OCI-LY7 (cell line): ENCODE data around the gene RPL41. TPM values are rescaled to one million over a fixed set of nuclear protein-coding genes. Genes with fewer than 3 reads are reported as not detected.

Source experiments
- BruUV-seq: library from RNA; stranded (reverse); fragments of 400-500 nt; replicated peaks from 2 replicates; lab custom pipeline; 2021; lab: Mats Ljungman, UMichigan
- CTCF ChIA-PET: fragments of 300-600 bp; sonication (Branson Sonifier 250); formaldehyde crosslinking; loops from one replicate; lab custom pipeline; 2022; ENCODE audit warnings: antibody characterized with exemption; ENCODE audit not compliant: unreplicated experiment; lab: Charles Lee
- POLR2A ChIA-PET: fragments of 300-600 bp; sonication (Branson Sonifier 250); formaldehyde crosslinking; loops from one replicate; lab custom pipeline; 2022; ENCODE audit warnings: antibody characterized with exemption; lab: Charles Lee
- DNase-seq: peaks from one replicate; pipeline ENCODE4 v3.0.0-alpha.2; 2015; ENCODE audit warnings: low spot score
- H2AFZ ChIP-seq: fragments of 200-600 bp; sonication (generic), shearing (Covaris generic); 2 replicates; pipeline ENCODE4 v1.6.1; 2014; ENCODE audit warnings: mild to moderate bottlenecking, antibody characterized with exemption, low read length, moderate library complexity
- H3K27ac ChIP-seq: fragments of 200-600 bp; sonication (generic); 2 replicates; pipeline ENCODE4 v1.5.1; 2014; ENCODE audit warnings: mixed run types, low read depth, mild to moderate bottlenecking, moderate library complexity, low read length, inconsistent platforms; ENCODE audit not compliant: poor library complexity, severe bottlenecking
- H3K36me3 ChIP-seq: fragments of 200-600 bp; sonication (generic); 2 replicates; pipeline ENCODE4 v1.6.1; 2014; ENCODE audit warnings: mild to moderate bottlenecking, antibody characterized with exemption, low read length, moderate library complexity, mixed read lengths; ENCODE audit not compliant: insufficient read depth
- H3K4me1 ChIP-seq: fragments of 200-600 bp; sonication (generic); 2 replicates; pipeline ENCODE4 v1.5.1; 2014; ENCODE audit warnings: mild to moderate bottlenecking, low read length; ENCODE audit not compliant: insufficient read depth, poor library complexity, severe bottlenecking
- H3K4me2 ChIP-seq: fragments of 200-600 bp; sonication (generic); 2 replicates; pipeline ENCODE4 v1.6.1; 2014; ENCODE audit warnings: mild to moderate bottlenecking, low read length
- H3K4me3 ChIP-seq: fragments of 200-600 bp; sonication (generic); 2 replicates; pipeline ENCODE4 v1.5.1; 2014; ENCODE audit warnings: mild to moderate bottlenecking, low read depth, low read length; ENCODE audit not compliant: poor library complexity, severe bottlenecking
- H3K79me2 ChIP-seq: fragments of 200-600 bp; sonication (generic); 2 replicates; pipeline ENCODE4 v1.6.1; 2016; ENCODE audit warnings: low read depth, mild to moderate bottlenecking, low read length, moderate library complexity, mixed read lengths; ENCODE audit not compliant: insufficient read depth
- H3K9me2 ChIP-seq: fragments of 200-600 bp; sonication (generic); 2 replicates; pipeline ENCODE4 v1.6.1; 2016; ENCODE audit warnings: mild to moderate bottlenecking, low read length, mixed read lengths; ENCODE audit not compliant: insufficient read depth
- H3K9me3 ChIP-seq: fragments of 200-600 bp; sonication (generic); 2 replicates; pipeline ENCODE4 v1.6.1; 2014; ENCODE audit warnings: mild to moderate bottlenecking, mixed run types, low read length, mixed read lengths
- H4K20me1 ChIP-seq: fragments of 200-600 bp; sonication (generic); 2 replicates; pipeline ENCODE4 v1.6.1; 2014; ENCODE audit warnings: mild to moderate bottlenecking, antibody characterized with exemption, low read length, moderate library complexity, mixed read lengths; ENCODE audit not compliant: insufficient read depth
- CTCF ChIP-seq: fragments of 200-600 bp; sonication (generic); conservative IDR thresholded peaks from 2 replicates; pipeline ENCODE4 v1.5.1; 2014; ENCODE audit warnings: mild to moderate bottlenecking, antibody characterized with exemption, low read length, moderate library complexity, mixed read lengths
- EZH2phosphoT487 ChIP-seq: fragments of 200-600 bp; sonication (generic); IDR thresholded peaks from 2 replicates; pipeline ENCODE4 v1.6.1; 2018; ENCODE audit warnings: low read depth, borderline replicate concordance, mild to moderate bottlenecking, mixed run types, antibody characterized with exemption, low read length, moderate library complexity, mixed read lengths
- intact Hi-C: fragments of 100-400 bp; cut with micrococcal nuclease; formaldehyde crosslinking; loops from one replicate; pipeline ENCODE4 v1.10.0; 2022; ENCODE audit not compliant: unreplicated experiment
- total RNA-seq, 2 experiments: library from RNA; depleted of rRNA in 1 of 2; stranded (reverse); fragments of >200 nt in 1 of 2; shearing (Covaris generic) in 1 of 2; gene quantifications; 2 replicates each; pipeline ENCODE4 v1.2.3, GENCODE V29; 2014 to 2022

The RPL41 gene
- total RNA-seq, 2 experiments from 2014 or later, result 4,534 to 4,745 TPM

GRCh38 chr12:56137853-56138571 lies 21.6 kb downstream of the RPL41 start:
- H2AFZ ChIP-seq, result no peak overlapping the region
- H3K4me3 ChIP-seq, result no peak overlapping the region
- DNase-seq, result no peak
- no peaks in the 10 kb centered on the region for H3K4me1 ChIP-seq
- no peaks in the 10 kb centered on the region for H4K20me1 ChIP-seq
- H3K9me3 ChIP-seq, result no peaks in the 10 kb centered on the region
- H3K36me3 ChIP-seq, result peaks cover 93% of the 10 kb centered on the region
- CTCF ChIA-PET, result no interaction called here
- TSS peak; percentile 43 for BruUV-seq
- no peaks in the 10 kb centered on the region for H3K9me2 ChIP-seq
- no peaks in the 10 kb centered on the region for H3K79me2 ChIP-seq
- intact Hi-C loops, result no loop called here
- no peak overlapping the region for H3K27ac ChIP-seq
- POLR2A ChIA-PET, result interaction anchor here (0.6 kb wide), 2 partner anchors 13 to 524 kb away, joined by 5 to 8 read pairs; no protein-coding TSS in a partner anchor
- no peak overlapping the region for H3K4me2 ChIP-seq
- TF ChIP-seq CTCF, result no peak
- TF ChIP-seq EZH2phosphoT487, result no peak

- Histone ChIP-seq H3K27ac (no peak overlapping the region), H2AFZ (no peak overlapping the region), H3K9me3 (no peaks in the 10 kb centered on the region), H3K9me2 (no peaks in the 10 kb centered on the region), H3K79me2 (no peaks in the 10 kb centered on the region), H3K36me3 (peaks cover 79% of the 10 kb centered on the region), H3K4me2 (no peak overlapping the region), H4K20me1 (no peaks in the 10 kb centered on the region), H3K4me1 (no peaks in the 10 kb centered on the region), H3K4me3 (no peak overlapping the region)
- TF ChIP-seq EZH2phosphoT487 (no peak), CTCF (no peak)
- intact Hi-C loops, result no loop called here
- POLR2A ChIA-PET, result interaction anchor here (0.7 to 1.3 kb wide), 2 partner anchors 23 to 290 kb away, joined by 3 read pairs; no protein-coding TSS in a partner anchor
- BruUV-seq, result no TSS peak
- CTCF ChIA-PET, result no interaction called here
- no peak for DNase-seq
These were observed 25.7 kb downstream of the RPL41 start for GRCh38 chr12:56141946-56142784.
